Breast epithelium (tissue), 4 donors: ENCODE measurements around the gene NGB. TPM values are rescaled to one million over a fixed set of nuclear protein-coding genes. Genes with fewer than 3 reads are reported as not detected.

Experiments used
- DNase-seq, 2 donors: peaks; one replicate each; pipeline ENCODE4 v3.0.0-alpha.2; 2019; ENCODE audit warnings: low spot score in 2 of 2
- H3K27ac ChIP-seq, 2 donors: fragments of 200-600 bp; sonication (generic) in 1 of 2; one replicate each; pipeline ENCODE4 v1.5.1; 2016 to 2019; ENCODE audit warnings: mild to moderate bottlenecking in 1 of 2
- H3K27me3 ChIP-seq, 2 donors: fragments of 200-600 bp; sonication (generic) in 1 of 2; one replicate each; pipeline versions ENCODE4 v1.5.1 to v1.6.0; 2017 to 2019; ENCODE audit warnings: control low read depth in 1 of 2, mild to moderate bottlenecking in 1 of 2
- H3K36me3 ChIP-seq: fragments of 200-600 bp; one replicate; pipeline ENCODE4 v1.5.1; 2019
- H3K4me1 ChIP-seq, 2 donors: fragments of 200-600 bp; sonication (generic); one replicate each; pipeline ENCODE4 v1.5.1; 2016 to 2019; ENCODE audit warnings: control low read depth in 1 of 2
- H3K4me3 ChIP-seq, 3 donors: fragments of 200-600 bp; sonication (generic); 1 replicate in 2 of 3; 2 replicates in 1 of 3; pipeline ENCODE4 v1.5.1; 2016 to 2019; ENCODE audit warnings: mild to moderate bottlenecking in 3 of 3, moderate library complexity in 2 of 3
- H3K9me3 ChIP-seq, 2 donors: fragments of 200-600 bp; sonication (generic) in 1 of 2; one replicate each; pipeline ENCODE4 v1.5.1; 2016 to 2019; ENCODE audit warnings: control low read depth in 1 of 2
- CTCF ChIP-seq, 3 donors: fragments of 450-650 bp; IDR thresholded peaks; one replicate each; pipeline ENCODE4 v1.5.1; 2016 to 2017; ENCODE audit warnings: antibody characterized with exemption in 3 of 3, mild to moderate bottlenecking in 3 of 3, moderate library complexity in 3 of 3
- POLR2A ChIP-seq: fragments of 450-650 bp; IDR thresholded peaks from one replicate; pipeline ENCODE4 v1.6.1; 2016; ENCODE audit warnings: antibody characterized with exemption, mild to moderate bottlenecking, moderate library complexity
- POLR2AphosphoS5 ChIP-seq, 3 donors: sonication (generic); formaldehyde crosslinking; IDR thresholded peaks; one replicate each; pipeline ENCODE4 v1.6.1; 2017; ENCODE audit warnings: antibody characterized with exemption in 3 of 3
- intact Hi-C: fragments of 100-400 bp; cut with DNase I; formaldehyde crosslinking; loops from one replicate; pipeline ENCODE4 v1.15.1; 2023; ENCODE audit warnings: low total_unique reads
- total RNA-seq, 3 donors: library from RNA; depleted of rRNA; stranded (reverse); fragments of >200 nt; gene quantifications; one replicate each; pipeline ENCODE4 v1.1.0, GENCODE V29; 2016

The NGB gene
- total RNA-seq, 3 donors from 2014 or later, result not detected

GRCh38 chr14:77276295-77276935 is 5.4 kb upstream of the NGB start:
- Histone ChIP-seq H3K4me3 (no peak overlapping the region), H3K4me1 (no peaks in the 10 kb centered on the region), H3K36me3 (no peaks in the 10 kb centered on the region), H3K9me3 (peaks cover 0 to 9% of the 10 kb centered on the region in 2 donors), H3K27ac (no peak overlapping the region), H3K27me3 (peaks cover 0 to 13% of the 10 kb centered on the region in 2 donors)
- TF ChIP-seq CTCF (IDR thresholded peaks at IDR 0.05), result no peak
- TF ChIP-seq POLR2AphosphoS5 (IDR thresholded peaks at IDR 0.05), result no peak
- no peak for DNase-seq
- intact Hi-C loops, result no loop called here

GRCh38 chr14:77275601-77276017 is 4.6 kb upstream of the NGB start:
- H3K4me3 ChIP-seq, result no peak overlapping the region
- no peaks in the 10 kb centered on the region for H3K4me1 ChIP-seq
- H3K9me3 ChIP-seq, result peaks cover 0 to 9% of the 10 kb centered on the region in 2 donors
- no peak overlapping the region for H3K27ac ChIP-seq
- peaks cover 3 to 21% of the 10 kb centered on the region in 2 donors for H3K27me3 ChIP-seq
- no peak for DNase-seq
- intact Hi-C loops, result no loop called here
- TF ChIP-seq POLR2A (no peak), POLR2AphosphoS5 (IDR thresholded peaks at IDR 0.05) (no peak), CTCF (IDR thresholded peaks at IDR 0.05) (no peak)
- H3K36me3 ChIP-seq, result no peaks in the 10 kb centered on the region

- Histone ChIP-seq H3K4me1 (no peaks in the 10 kb centered on the region), H3K36me3 (no peaks in the 10 kb centered on the region), H3K4me3 (no peak overlapping the region), H3K27ac (no peak overlapping the region), H3K27me3 (peaks cover 3 to 26% of the 10 kb centered on the region in 2 donors), H3K9me3 (peaks cover 0 to 9% of the 10 kb centered on the region in 2 donors)
- intact Hi-C loops, result no loop called here
- no peak for DNase-seq
- TF ChIP-seq CTCF (IDR thresholded peaks at IDR 0.05) (no peak), POLR2A (no peak), POLR2AphosphoS5 (IDR thresholded peaks at IDR 0.05) (no peak)
These were observed 4.1 kb upstream of the NGB start for GRCh38 chr14:77275041-77275580.

- TF ChIP-seq POLR2AphosphoS5 (IDR thresholded peaks at IDR 0.05) (no peak), CTCF (IDR thresholded peaks at IDR 0.05) (no peak), POLR2A (no peak)
- Histone ChIP-seq H3K27ac (no peak overlapping the region), H3K4me1 (no peaks in the 10 kb centered on the region), H3K36me3 (no peaks in the 10 kb centered on the region), H3K9me3 (peaks cover 0 to 9% of the 10 kb centered on the region in 2 donors), H3K27me3 (peaks cover 3 to 36% of the 10 kb centered on the region in 2 donors), H3K4me3 (no peak overlapping the region)
- intact Hi-C loops, result no loop called here
- no peak for DNase-seq
These were observed 2.8 kb upstream of the NGB start for GRCh38 chr14:77273796-77274195.

GRCh38 chr14:77272261-77272660 is 1.3 kb upstream of the NGB start:
- Histone ChIP-seq H3K9me3 (peaks cover 9 to 17% of the 10 kb centered on the region in 2 donors), H3K4me3 (no peak overlapping the region), H3K27me3 (peaks cover 3 to 36% of the 10 kb centered on the region in 2 donors), H3K27ac (no peak overlapping the region), H3K36me3 (no peaks in the 10 kb centered on the region), H3K4me1 (no peaks in the 10 kb centered on the region)
- intact Hi-C loops, result no loop called here
- TF ChIP-seq POLR2AphosphoS5 (IDR thresholded peaks at IDR 0.05) (no peak), POLR2A (no peak), CTCF (IDR thresholded peaks at IDR 0.05) (no peak)
- DNase-seq, result no peak
